ENCODE measurements around the gene SHC2.

DNA sequence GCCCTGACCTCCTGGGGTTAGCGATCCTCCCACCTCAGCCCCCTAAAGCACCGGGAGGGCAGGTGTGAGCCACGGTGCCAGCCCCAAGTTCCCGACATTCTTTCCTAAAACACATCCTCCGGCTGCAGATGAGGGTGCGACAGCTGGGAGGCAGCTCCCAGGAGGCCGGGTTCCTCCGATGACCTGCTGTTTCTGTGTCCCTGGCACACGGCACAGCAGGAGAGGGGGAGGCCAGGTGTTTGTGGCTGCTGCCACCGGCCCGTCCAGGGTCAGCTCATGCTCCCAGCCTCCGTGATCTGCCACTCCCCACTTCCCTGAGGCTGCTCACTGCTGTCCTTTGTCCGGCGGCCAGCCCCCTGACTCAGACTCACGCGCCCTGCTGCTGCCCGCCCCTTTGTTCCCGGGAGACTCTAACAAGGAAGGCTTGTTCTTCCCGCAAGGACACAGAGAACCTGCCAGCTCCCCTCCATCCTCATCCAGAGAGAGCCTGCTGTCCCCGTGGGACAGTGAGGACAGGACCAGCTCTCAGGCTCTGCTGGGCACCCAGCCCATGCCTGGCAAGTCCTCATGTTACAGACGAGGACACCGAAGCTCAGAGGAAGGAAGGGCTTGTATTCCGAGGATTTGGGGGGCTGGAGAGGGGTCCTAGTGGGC is 24.9 kb upstream of the SHC2 start:
- TF ChIP-seq CTCF (IDR thresholded peaks at IDR 0.05; ENCODE audit: poor library complexity) (no peak), EZH2 (IDR thresholded peaks at IDR 0.05; ENCODE audit: borderline replicate concordance) (no peak)

All from hepatocyte (in vitro differentiated cells).